K562 treated with DMSO at 1 percent for 12 hours (cell line): Measurements from ENCODE around the gene IRAK3. TPM values are rescaled to one million over a fixed set of nuclear protein-coding genes. Genes with fewer than 3 reads are reported as not detected.

Experiments used
- total RNA-seq: library from RNA; unstranded; fragments of 300-600 nt; gene quantifications from 2 replicates; pipeline ENCODE4 v1.2.3, GENCODE V29; 2022; ENCODE audit not compliant: insufficient read depth

IRAK3 gene, protein sequence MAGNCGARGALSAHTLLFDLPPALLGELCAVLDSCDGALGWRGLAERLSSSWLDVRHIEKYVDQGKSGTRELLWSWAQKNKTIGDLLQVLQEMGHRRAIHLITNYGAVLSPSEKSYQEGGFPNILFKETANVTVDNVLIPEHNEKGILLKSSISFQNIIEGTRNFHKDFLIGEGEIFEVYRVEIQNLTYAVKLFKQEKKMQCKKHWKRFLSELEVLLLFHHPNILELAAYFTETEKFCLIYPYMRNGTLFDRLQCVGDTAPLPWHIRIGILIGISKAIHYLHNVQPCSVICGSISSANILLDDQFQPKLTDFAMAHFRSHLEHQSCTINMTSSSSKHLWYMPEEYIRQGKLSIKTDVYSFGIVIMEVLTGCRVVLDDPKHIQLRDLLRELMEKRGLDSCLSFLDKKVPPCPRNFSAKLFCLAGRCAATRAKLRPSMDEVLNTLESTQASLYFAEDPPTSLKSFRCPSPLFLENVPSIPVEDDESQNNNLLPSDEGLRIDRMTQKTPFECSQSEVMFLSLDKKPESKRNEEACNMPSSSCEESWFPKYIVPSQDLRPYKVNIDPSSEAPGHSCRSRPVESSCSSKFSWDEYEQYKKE
- not detected in 2 replicates for total RNA-seq

DNA sequence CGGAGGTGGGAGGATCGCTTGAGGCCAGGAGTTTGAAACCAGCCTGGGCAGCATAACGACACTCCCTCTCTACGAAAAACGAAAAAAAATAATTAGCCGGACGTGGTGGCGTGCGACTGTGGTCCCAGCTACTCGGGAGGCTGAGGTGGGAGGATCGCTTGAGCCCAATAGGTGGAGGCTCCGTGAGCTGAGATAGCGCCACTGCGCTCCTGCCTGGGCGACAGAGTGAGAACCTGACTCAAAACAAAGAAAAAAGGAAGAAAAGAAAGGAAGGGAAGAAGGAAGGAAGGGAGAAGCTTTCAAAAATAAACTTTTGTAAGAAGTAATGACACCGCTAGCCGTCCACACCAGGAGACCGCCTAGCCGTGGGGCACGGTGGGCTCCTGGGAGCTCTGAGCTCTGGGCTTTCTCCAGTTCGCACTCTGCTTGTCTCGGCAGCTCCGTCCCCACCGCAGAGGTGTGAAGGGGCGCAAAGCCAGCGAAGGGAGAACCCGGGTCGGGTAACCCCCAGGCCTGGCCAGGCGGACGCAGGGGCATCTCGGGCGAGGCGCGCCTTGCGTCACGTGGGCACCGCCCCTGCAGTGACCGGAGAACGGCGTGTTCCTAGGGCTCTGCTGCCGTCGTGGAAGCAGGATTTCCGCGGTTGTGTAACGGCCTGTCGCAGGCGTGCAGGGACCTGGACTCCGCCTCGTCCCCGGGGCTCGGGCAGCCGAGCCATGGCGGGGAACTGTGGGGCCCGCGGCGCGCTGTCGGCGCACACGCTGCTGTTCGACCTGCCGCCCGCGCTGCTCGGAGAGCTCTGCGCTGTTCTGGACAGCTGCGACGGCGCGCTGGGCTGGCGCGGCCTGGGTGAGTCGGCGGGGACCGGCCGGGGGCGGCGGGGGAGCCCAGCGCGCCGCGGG lies at the start of gene IRAK3:
TSS of gene IRAK3 (plus strand) at position 631 of the 902 bp plus-strand sequence. CDS start at position 717, 86 bp downstream.

GRCh38 chr12:66169221-66170170 lies 19.5 kb upstream of the IRAK3 start, which contains the start of gene TMBIM4:
Gene TMBIM4 (minus strand): TSS chr12:66169996. CDS start chr12:66169951, 45 bp downstream.

DNA sequence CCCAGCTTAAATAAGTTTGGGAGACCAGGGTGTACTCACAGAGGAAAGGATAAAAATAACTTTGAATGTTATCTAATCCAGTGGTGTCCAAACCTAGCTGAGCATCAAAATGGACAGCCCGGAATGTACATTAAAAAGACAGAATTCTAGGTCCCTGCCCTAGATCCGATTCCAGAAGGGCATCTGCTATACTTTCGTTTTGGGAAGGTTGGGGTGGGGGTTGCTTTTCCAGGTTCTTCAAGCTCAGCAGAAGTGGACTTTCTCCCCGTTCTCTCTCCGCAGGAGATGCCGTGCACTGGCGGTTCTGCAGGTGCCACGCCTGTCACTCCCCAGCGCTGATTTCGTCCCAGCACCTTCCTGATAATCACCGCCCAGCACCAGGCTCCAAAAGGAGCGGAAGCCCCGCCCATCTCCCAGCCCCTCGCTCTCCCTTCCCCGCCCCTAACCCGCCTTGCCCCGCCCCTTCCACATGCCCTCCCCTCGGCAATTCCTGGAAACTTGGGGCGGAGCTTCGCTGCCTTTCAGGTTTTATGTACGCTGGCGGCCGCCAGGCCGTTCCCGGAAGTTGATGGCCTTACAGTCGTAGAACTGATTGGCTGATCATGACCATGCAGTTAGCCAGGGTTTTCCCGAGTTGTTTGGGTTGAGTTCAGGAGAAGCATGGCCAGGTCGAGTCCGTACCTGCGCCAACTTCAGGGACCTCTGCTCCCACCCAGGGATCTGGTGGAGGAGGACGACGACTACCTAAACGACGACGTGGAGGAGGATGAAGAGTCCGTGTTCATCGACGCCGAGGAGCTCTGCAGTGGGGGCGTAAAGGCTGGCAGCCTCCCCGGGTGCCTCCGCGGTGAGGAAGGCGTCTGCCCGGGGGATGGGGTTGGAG lies 113.2 kb downstream of the IRAK3 start, which contains the start of gene HELB:
TSS of gene HELB (plus strand) at position 550 of the 883 bp plus-strand sequence. CDS start at position 661, 111 bp downstream.

Other genes starting within 250 kb of the IRAK3 start
- gene LLPH, start 58.5 kb upstream of the IRAK3 start, total RNA-seq: 15.2 and 18.5 TPM in 2 replicates
- gene TMBIM4, start 19.2 kb upstream of the IRAK3 start, total RNA-seq: 47.8 and 63.9 TPM in 2 replicates
- 0.35 and 1.5 TPM in 2 replicates for gene HELB, start 113.3 kb downstream of the IRAK3 start, total RNA-seq